MM.1S (cell line): ENCODE measurements around the gene STRA6.

Experiments used
- DNase-seq: peaks from one replicate; pipeline ENCODE4 v3.0.0-alpha.2; 2015
- H2AFZ ChIP-seq: fragments of 300-600 bp; sonication (generic); 2 replicates; pipeline ENCODE4 v1.6.0; 2016; ENCODE audit warnings: antibody characterized with exemption, low read length
- H3F3A ChIP-seq: fragments of 300-600 bp; sonication (generic); 2 replicates; pipeline ENCODE4 v1.6.1; 2016; ENCODE audit warnings: mild to moderate bottlenecking, antibody characterized with exemption, low read length, moderate library complexity, mixed read lengths; ENCODE audit not compliant: insufficient read depth
- H3K27ac ChIP-seq: fragments of 300-600 bp; sonication (generic); 2 replicates; pipeline ENCODE4 v1.5.1; 2016; ENCODE audit warnings: mild to moderate bottlenecking, low read length
- H3K27me3 ChIP-seq: fragments of 300-600 bp; sonication (generic); replicated peaks from 2 replicates; pipeline ENCODE4 v1.6.0; 2016; ENCODE audit warnings: low read length; ENCODE audit not compliant: insufficient read depth
- H3K36me3 ChIP-seq: fragments of 300-600 bp; sonication (generic); replicated peaks from 2 replicates; pipeline ENCODE4 v1.6.1; 2016; ENCODE audit warnings: mild to moderate bottlenecking, low read length, mixed read lengths; ENCODE audit not compliant: insufficient read depth
- H3K4me1 ChIP-seq: fragments of 300-600 bp; sonication (generic); 2 replicates; pipeline ENCODE4 v1.6.1; 2016; ENCODE audit warnings: low read length, mixed read lengths
- H3K4me2 ChIP-seq: fragments of 300-600 bp; sonication (generic); 2 replicates; pipeline ENCODE4 v1.6.0; 2016; ENCODE audit warnings: low read depth, low read length
- H3K4me3 ChIP-seq: fragments of 300-600 bp; sonication (generic); 2 replicates; pipeline ENCODE4 v1.5.1; 2016; ENCODE audit warnings: low read length, mixed read lengths
- H3K79me2 ChIP-seq: fragments of 300-600 bp; sonication (generic); 2 replicates; pipeline ENCODE4 v1.6.1; 2016; ENCODE audit warnings: mixed run types, low read length, mixed read lengths
- H3K9ac ChIP-seq: fragments of 300-600 bp; sonication (generic); 2 replicates; pipeline ENCODE4 v1.6.1; 2016; ENCODE audit warnings: low read length, mixed read lengths
- H3K9me2 ChIP-seq: fragments of 300-600 bp; sonication (generic); replicated peaks from 2 replicates; pipeline ENCODE4 v1.6.1; 2016; ENCODE audit warnings: mild to moderate bottlenecking, low read length, mixed read lengths; ENCODE audit not compliant: insufficient read depth
- H3K9me3 ChIP-seq: fragments of 300-600 bp; sonication (generic); replicated peaks from 2 replicates; pipeline ENCODE4 v1.6.1; 2016; ENCODE audit warnings: mild to moderate bottlenecking, low read length, mixed read lengths; ENCODE audit not compliant: insufficient read depth
- H4K20me1 ChIP-seq: fragments of 300-600 bp; sonication (generic); 2 replicates; pipeline ENCODE4 v1.6.1; 2016; ENCODE audit warnings: mild to moderate bottlenecking, low read length, moderate library complexity, mixed read lengths; ENCODE audit not compliant: insufficient read depth
- CTCF ChIP-seq: fragments of 300-600 bp; sonication (generic); IDR thresholded peaks from 2 replicates; pipeline ENCODE4 v1.5.1; 2016; ENCODE audit warnings: antibody characterized with exemption, low read length, mixed read lengths
- EZH2 ChIP-seq: fragments of 300-600 bp; sonication (generic); optimal IDR thresholded peaks from 2 replicates; pipeline ENCODE3; 2017; ENCODE audit warnings: low read depth, mild to moderate bottlenecking, antibody characterized with exemption, low read length, mixed read lengths
- EZH2phosphoT487 ChIP-seq: fragments of 300-600 bp; sonication (generic); IDR thresholded peaks from 2 replicates; pipeline ENCODE4 v1.6.1; 2018; ENCODE audit warnings: antibody characterized with exemption, low read length

Gene STRA6

GRCh38 chr15:74184582-74185091, 17.9 kb downstream of the STRA6 start:
- H3K27ac ChIP-seq, result no peak overlapping the region
- no peaks in the 10 kb centered on the region for H3F3A ChIP-seq
- H3K9ac ChIP-seq, result no peak overlapping the region
- no peak overlapping the region for H2AFZ ChIP-seq
- peaks cover 91% of the 10 kb centered on the region for H3K27me3 ChIP-seq
- no peaks in the 10 kb centered on the region for H3K36me3 ChIP-seq
- H3K9me2 ChIP-seq, result no peaks in the 10 kb centered on the region
- H4K20me1 ChIP-seq, result no peaks in the 10 kb centered on the region
- H3K4me2 ChIP-seq, result no peak overlapping the region
- no peak overlapping the region for H3K4me3 ChIP-seq
- no peak for DNase-seq
- H3K79me2 ChIP-seq, result no peaks in the 10 kb centered on the region
- H3K9me3 ChIP-seq, result no peaks in the 10 kb centered on the region
- TF ChIP-seq EZH2phosphoT487 (no peak), CTCF (no peak), EZH2 (no peak)
- H3K4me1 ChIP-seq, result no peaks in the 10 kb centered on the region

GRCh38 chr15:74182131-74182530, 20.5 kb downstream of the STRA6 start:
- Histone ChIP-seq H3K9me2 (no peaks in the 10 kb centered on the region), H3K79me2 (no peaks in the 10 kb centered on the region), H4K20me1 (no peaks in the 10 kb centered on the region), H3K36me3 (no peaks in the 10 kb centered on the region), H3K9ac (no peak overlapping the region), H3K9me3 (no peaks in the 10 kb centered on the region), H3K27ac (no peak overlapping the region), H3K27me3 (peaks cover 85% of the 10 kb centered on the region), H3F3A (no peaks in the 10 kb centered on the region), H2AFZ (no peak overlapping the region), H3K4me2 (no peak overlapping the region), H3K4me1 (no peaks in the 10 kb centered on the region), H3K4me3 (no peak overlapping the region)
- DNase-seq, result no peak
- TF ChIP-seq EZH2phosphoT487, result no peak
- no peak for TF ChIP-seq EZH2

- H4K20me1 ChIP-seq, result no peaks in the 10 kb centered on the region
- no peaks in the 10 kb centered on the region for H3K4me1 ChIP-seq
- H3K9ac ChIP-seq, result no peak overlapping the region
- no peak for DNase-seq
- no peaks in the 10 kb centered on the region for H3F3A ChIP-seq
- H3K4me3 ChIP-seq, result no peak overlapping the region
- no peak for TF ChIP-seq EZH2phosphoT487
- TF ChIP-seq CTCF, result no peak
- no peak for TF ChIP-seq EZH2
- H3K9me3 ChIP-seq, result no peaks in the 10 kb centered on the region
- H3K27ac ChIP-seq, result no peak overlapping the region
- H3K4me2 ChIP-seq, result no peak overlapping the region
- no peaks in the 10 kb centered on the region for H3K79me2 ChIP-seq
- peaks cover 86% of the 10 kb centered on the region for H3K27me3 ChIP-seq
- no peak overlapping the region for H2AFZ ChIP-seq
- no peaks in the 10 kb centered on the region for H3K36me3 ChIP-seq
- no peaks in the 10 kb centered on the region for H3K9me2 ChIP-seq
Measured at GRCh38 chr15:74180881-74181602, 21.5 kb downstream of the STRA6 start.
